H1 (cell line): Measurements from ENCODE around the gene MRPS6. TPM values are rescaled to one million over a fixed set of nuclear protein-coding genes. Genes with fewer than 3 reads are reported as not detected.

ENCODE experiments used
- CTCF ChIA-PET: fragments of 300-600 bp; sonication (Branson Sonifier 250); formaldehyde crosslinking; loops from one replicate; lab custom pipeline; 2021; ENCODE audit not compliant: partially characterized antibody; lab: Charles Lee
- POLR2A ChIA-PET: fragments of 300-600 bp; sonication (Branson Sonifier 250); formaldehyde crosslinking; loops from one replicate; lab custom pipeline; 2021; ENCODE audit warnings: inconsistent platforms; ENCODE audit not compliant: partially characterized antibody; lab: Charles Lee
- DNase-seq, 2 experiments: peaks; one replicate each; pipeline versions ENCODE4 v3.0.0 to v3.0.0-alpha.2; 2010 to 2022; ENCODE audit warnings: low spot score in 2 of 2, low read depth in 1 of 2, mixed read lengths in 1 of 2
- FAIRE-seq: peaks from 2 replicates; lab custom pipeline; 2011; peaks lifted over from hg19 to GRCh38; lab: Jason Lieb, UNC
- H2AFZ ChIP-seq: 2 replicates; pipeline ENCODE4 v1.8.1; 2012; ENCODE audit warnings: low read length, inconsistent platforms
- H2AK5ac ChIP-seq: 2 replicates; pipeline ENCODE4 v1.6.1; 2013; ENCODE audit warnings: low read depth, low read length
- H2BK120ac ChIP-seq: replicated peaks from 2 replicates; pipeline ENCODE3; 2013; ENCODE audit warnings: low read depth, low read length, inconsistent platforms
- H2BK12ac ChIP-seq: 2 replicates; pipeline ENCODE4 v1.6.1; 2013; ENCODE audit warnings: low read depth, low read length
- H2BK15ac ChIP-seq: 2 replicates; pipeline ENCODE4 v1.6.1; 2013; ENCODE audit warnings: low read length
- H2BK20ac ChIP-seq: 2 replicates; pipeline ENCODE4 v1.6.1; 2013; ENCODE audit warnings: low read length
- H2BK5ac ChIP-seq: 2 replicates; pipeline ENCODE4 v1.6.1; 2013; ENCODE audit warnings: low read depth, low read length
- H3K14ac ChIP-seq: 2 replicates; pipeline ENCODE4 v1.6.1; 2013; ENCODE audit warnings: inconsistent platforms; ENCODE audit not compliant: insufficient read length
- H3K18ac ChIP-seq: 2 replicates; pipeline ENCODE4 v1.6.1; 2013; ENCODE audit warnings: low read length; ENCODE audit errors: extremely low read depth
- H3K23ac ChIP-seq: 2 replicates; pipeline ENCODE4 v1.6.1; 2013; ENCODE audit warnings: inconsistent platforms; ENCODE audit not compliant: insufficient read length
- H3K23me2 ChIP-seq: 2 replicates; pipeline ENCODE4 v1.6.1; 2013; ENCODE audit warnings: low read depth, low read length
- H3K27ac ChIP-seq: 2 replicates; pipeline ENCODE4 v1.6.1; 2011; ENCODE audit warnings: low read depth, low read length, inconsistent platforms
- H3K27me3 ChIP-seq, 4 experiments: replicated peaks in 1 of 4; 1 replicate in 1 of 4; 2 replicates in 3 of 4; pipeline versions ENCODE4 v1.6.1 to v1.8.1; 2011 to 2013; ENCODE audit warnings: low read length in 3 of 4, mild to moderate bottlenecking in 3 of 4, inconsistent platforms in 2 of 4, mixed read lengths in 2 of 4, moderate library complexity in 1 of 4; ENCODE audit not compliant: control insufficient read depth in 3 of 4, insufficient read depth in 3 of 4; ENCODE audit errors: extremely low read depth in 1 of 4
- H3K36me3 ChIP-seq, 4 experiments: 2 replicates each; pipeline versions ENCODE4 v1.6.1 to v1.8.1; 2011 to 2013; ENCODE audit warnings: mild to moderate bottlenecking in 4 of 4, low read length in 3 of 4, moderate library complexity in 2 of 4, control low read depth in 1 of 4, inconsistent platforms in 1 of 4; ENCODE audit not compliant: insufficient read depth in 4 of 4, control insufficient read depth in 2 of 4
- H3K4ac ChIP-seq: replicated peaks from 2 replicates; pipeline ENCODE3; 2013; ENCODE audit warnings: low read length, low read depth, mixed read lengths, inconsistent platforms; ENCODE audit not compliant: insufficient read length
- H3K4me1 ChIP-seq, 4 experiments: replicated peaks in 1 of 4; 1 replicate in 1 of 4; 2 replicates in 3 of 4; pipeline versions ENCODE4 v1.6.1 to v1.8.1; 2011 to 2013; ENCODE audit warnings: low read length in 3 of 4, inconsistent platforms in 2 of 4, mixed read lengths in 1 of 4; ENCODE audit not compliant: insufficient read depth in 4 of 4, control insufficient read depth in 3 of 4
- H3K4me2 ChIP-seq, 2 experiments: 2 replicates each; pipeline versions ENCODE4 v1.6.1 to v1.8.1; 2011 to 2013; ENCODE audit warnings: low read depth in 2 of 2, low read length in 2 of 2, control low read depth in 1 of 2, inconsistent platforms in 1 of 2, mild to moderate bottlenecking in 1 of 2; ENCODE audit not compliant: insufficient read depth in 1 of 2
- H3K4me3 ChIP-seq, 4 experiments: fragments of 200-600, 300-600 bp in 1 of 4; sonication (generic), shearing (Covaris generic), sonication (Bioruptor Twin) in 1 of 4; 2 replicates each; pipeline versions ENCODE4 v1.5.1 to v1.8.1; 2011 to 2016; ENCODE audit warnings: low read length in 4 of 4, low read depth in 3 of 4, control low read depth in 2 of 4, inconsistent platforms in 2 of 4, mild to moderate bottlenecking in 2 of 4, mixed read lengths in 1 of 4, moderate library complexity in 1 of 4; ENCODE audit not compliant: insufficient read depth in 2 of 4; ENCODE audit errors: extremely low read depth in 1 of 4
- H3K56ac ChIP-seq: replicated peaks from 2 replicates; pipeline ENCODE3; 2013; ENCODE audit warnings: low read depth, mild to moderate bottlenecking, mixed read lengths, low read length, inconsistent platforms; ENCODE audit not compliant: insufficient read length
- H3K79me1 ChIP-seq: 2 replicates; pipeline ENCODE4 v1.6.1; 2013; ENCODE audit warnings: low read depth, low read length, control low read depth
- H3K79me2 ChIP-seq, 2 experiments: 2 replicates each; pipeline versions ENCODE4 v1.6.1 to v1.8.1; 2012 to 2013; ENCODE audit warnings: low read length in 2 of 2, mild to moderate bottlenecking in 2 of 2, inconsistent platforms in 1 of 2; ENCODE audit not compliant: insufficient read depth in 2 of 2, control insufficient read depth in 1 of 2
- H3K9ac ChIP-seq, 4 experiments: replicated peaks in 1 of 4; 1 replicate in 1 of 4; 2 replicates in 3 of 4; pipeline versions ENCODE4 v1.6.1 to v1.8.1; 2011 to 2013; ENCODE audit warnings: low read depth in 3 of 4, low read length in 3 of 4, control low read depth in 2 of 4, mild to moderate bottlenecking in 2 of 4, moderate library complexity in 2 of 4, inconsistent platforms in 1 of 4; ENCODE audit errors: extremely low read depth in 1 of 4
- H3K9me3 ChIP-seq, 2 experiments: 2 replicates each; pipeline versions ENCODE4 v1.6.1 to v1.8.1; 2012 to 2013; ENCODE audit warnings: mild to moderate bottlenecking in 2 of 2, moderate library complexity in 2 of 2, control low read depth in 1 of 2, inconsistent platforms in 1 of 2, low read depth in 1 of 2, low read length in 1 of 2, mixed read lengths in 1 of 2; ENCODE audit not compliant: insufficient read depth in 2 of 2
- H4K20me1 ChIP-seq, 2 experiments: replicated peaks in 1 of 2; 2 replicates each; pipeline versions ENCODE3 to v1.8.1; 2011 to 2013; ENCODE audit warnings: inconsistent platforms in 2 of 2, low read length in 2 of 2, mild to moderate bottlenecking in 1 of 2; ENCODE audit not compliant: insufficient read depth in 2 of 2, control insufficient read depth in 1 of 2
- H4K5ac ChIP-seq: 2 replicates; pipeline ENCODE4 v1.6.1; 2013; ENCODE audit warnings: low read length, low read depth, mixed read lengths, inconsistent platforms; ENCODE audit not compliant: insufficient read length
- H4K8ac ChIP-seq: 2 replicates; pipeline ENCODE4 v1.8.0; 2013; ENCODE audit warnings: mild to moderate bottlenecking, moderate library complexity, low read length, inconsistent platforms; ENCODE audit not compliant: insufficient read depth; ENCODE audit errors: extremely low read depth
- H4K91ac ChIP-seq: replicated peaks from 2 replicates; pipeline ENCODE3; 2013; ENCODE audit warnings: low read length, mixed read lengths, inconsistent platforms; ENCODE audit not compliant: insufficient read length
- JUN ChIP-seq: IDR thresholded peaks from 2 replicates; pipeline ENCODE4 v1.6.1; 2011; ENCODE audit warnings: low read depth, mild to moderate bottlenecking, improper control_type of control experiment, low read length
- KDM4A ChIP-seq: IDR thresholded peaks from one replicate; pipeline ENCODE4 v1.7.1; 2012; ENCODE audit warnings: low read depth, mild to moderate bottlenecking, moderate library complexity, low read length, inconsistent platforms; ENCODE audit not compliant: severe bottlenecking
- NANOG ChIP-seq: IDR thresholded peaks from 2 replicates; pipeline ENCODE4 v1.6.1; 2011; ENCODE audit warnings: low read length, low read depth, mild to moderate bottlenecking, inconsistent platforms; ENCODE audit not compliant: insufficient read depth, poor library complexity, severe bottlenecking
- TEAD4 ChIP-seq: IDR thresholded peaks from 2 replicates; pipeline ENCODE4 v1.6.1; 2012; ENCODE audit warnings: low read depth, low read length, inconsistent platforms, mixed read lengths
- WGBS, 2 experiments: shearing (Covaris generic) in 1 of 2; methylation state at CpG; one replicate each; pipeline versions ENCODE4 v1.1.6 to v1.1.7; 2013 to 2015; ENCODE audit warnings: low lambda C conversion rate in 2 of 2, mixed read lengths in 2 of 2, inconsistent platforms in 1 of 2, low coverage in 1 of 2, missing lambda C conversion rate in 1 of 2; ENCODE audit not compliant: insufficient replicate concordance in 2 of 2, insufficient coverage in 1 of 2, insufficient read length in 1 of 2; ENCODE audit errors: extremely low coverage in 1 of 2, missing lambda C conversion rate in 1 of 2; 5-methylcytosine and 5-hydroxymethylcytosine counted together
- polyA plus RNA-seq, 7 experiments: library from polyadenylated mRNA; depleted of rRNA in 3 of 7; stranded (reverse) in 5 of 7; unstranded in 2 of 7; fragments of >200 nt in 5 of 7; fragments of 200-250 nt in 2 of 7; gene quantifications; 1 replicate in 5 of 7; 2 replicates in 1 of 7; 4 replicates in 1 of 7; pipeline versions ENCODE4 v1.2.1 to v1.2.3, GENCODE V29; 2011 to 2013; ENCODE audit warnings: missing spikeins in 2 of 7, mixed read lengths in 2 of 7
- total RNA-seq: library from RNA; stranded (reverse); fragmentation: NEBNext Ultra II Directional; extraction: Animal tissue kit (Norgen Biotek cat#: 25700); gene quantifications from 2 replicates; pipeline ENCODE4 v1.2.1, GENCODE V29; 2021

Gene MRPS6
- total and polyA plus RNA-seq, 2 of the 8 experiments (the other 6 are each of a cell fraction or from before 2014, with no cell fraction given): 62.7 to 156 TPM

DNA sequence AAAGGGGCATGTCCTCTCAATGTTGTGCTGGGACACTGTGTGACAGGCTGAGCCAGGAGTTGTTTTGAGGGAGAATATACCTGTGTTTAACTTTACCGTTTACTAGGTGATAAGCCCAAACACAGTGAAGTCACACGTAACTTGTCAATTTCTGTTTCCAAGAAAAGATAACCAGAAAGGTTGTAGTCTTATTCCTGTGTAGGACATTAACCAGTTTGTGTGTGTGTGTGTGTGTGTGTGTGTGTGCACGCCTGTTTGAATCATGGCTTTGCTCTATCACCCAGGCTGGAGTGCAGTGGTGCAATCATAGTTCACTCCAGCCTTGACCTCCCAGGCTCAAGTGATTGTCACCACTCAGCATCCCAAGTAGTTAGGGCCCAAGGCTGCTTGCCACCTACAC, 83.6 kb downstream of the MRPS6 start:
- H4K20me1 ChIP-seq: no peaks in the 10 kb centered on the region
- FAIRE-seq: no peak
- H3K79me2 ChIP-seq: no peaks in the 10 kb centered on the region
- ChIA-PET CTCF (no interaction called here), POLR2A (no interaction called here)
- H3K4me3 ChIP-seq: no peak overlapping the region
- no peak overlapping the region for H3K9ac ChIP-seq
- no peak overlapping the region for H3K23ac ChIP-seq
- H3K4me1 ChIP-seq: no peaks in the 10 kb centered on the region; a peak in 2 of 7 replicates
- H3K56ac ChIP-seq: no peak overlapping the region
- H4K91ac ChIP-seq: no peak overlapping the region
- no peak overlapping the region for H3K4ac ChIP-seq
- no peak overlapping the region for H3K27ac ChIP-seq
- H2BK12ac ChIP-seq: no peak overlapping the region
- H2BK120ac ChIP-seq: no peak overlapping the region
- no peak overlapping the region for H4K8ac ChIP-seq
- WGBS, 2 experiments: 90% methylated on average over 3 of the region's 3 CpGs; no CpG with 5 or more reads in 1 of the 2 experiments
- H3K36me3 ChIP-seq: no peaks in the 10 kb centered on the region
- H2AK5ac ChIP-seq: no peak overlapping the region
- H2BK15ac ChIP-seq: no peak overlapping the region
- H2BK20ac ChIP-seq: no peak overlapping the region
- H3K9me3 ChIP-seq: peaks cover 3 to 4% of the 10 kb centered on the region in 2 experiments; a peak in 2 of 4 replicates
- H4K5ac ChIP-seq: no peak overlapping the region
- no peak for DNase-seq
- H3K4me2 ChIP-seq: no peak overlapping the region
- no peak overlapping the region for H2AFZ ChIP-seq
- TF ChIP-seq JUN (no peak), NANOG (no peak), TEAD4 (no peak), KDM4A (no peak)
- H3K23me2 ChIP-seq: no peaks in the 10 kb centered on the region
- no peaks in the 10 kb centered on the region for H3K79me1 ChIP-seq
- H3K18ac ChIP-seq: no peak overlapping the region
- no peak overlapping the region for H2BK5ac ChIP-seq
- no peaks in the 10 kb centered on the region for H3K27me3 ChIP-seq
- H3K14ac ChIP-seq: no peak overlapping the region
